OCI-LY7 (cell line): ENCODE data around the gene NR5A2.

Experiments
- EZH2phosphoT487 ChIP-seq: fragments of 200-600 bp; sonication (generic); IDR thresholded peaks from 2 replicates; pipeline ENCODE4 v1.6.1; 2018; ENCODE audit warnings: low read depth, borderline replicate concordance, mild to moderate bottlenecking, mixed run types, antibody characterized with exemption, low read length, moderate library complexity, mixed read lengths
- TF ChIP-seq, protein P1 (sequence below): fragments of 200-600 bp; sonication (generic); conservative IDR thresholded peaks from 2 replicates; pipeline ENCODE4 v1.5.1; 2014; ENCODE audit warnings: mild to moderate bottlenecking, antibody characterized with exemption, low read length, moderate library complexity, mixed read lengths

GRCh38 chr1:200072636-200073285 lies 45.3 kb downstream of the NR5A2 start:
- TF ChIP-seq, protein P1, sequence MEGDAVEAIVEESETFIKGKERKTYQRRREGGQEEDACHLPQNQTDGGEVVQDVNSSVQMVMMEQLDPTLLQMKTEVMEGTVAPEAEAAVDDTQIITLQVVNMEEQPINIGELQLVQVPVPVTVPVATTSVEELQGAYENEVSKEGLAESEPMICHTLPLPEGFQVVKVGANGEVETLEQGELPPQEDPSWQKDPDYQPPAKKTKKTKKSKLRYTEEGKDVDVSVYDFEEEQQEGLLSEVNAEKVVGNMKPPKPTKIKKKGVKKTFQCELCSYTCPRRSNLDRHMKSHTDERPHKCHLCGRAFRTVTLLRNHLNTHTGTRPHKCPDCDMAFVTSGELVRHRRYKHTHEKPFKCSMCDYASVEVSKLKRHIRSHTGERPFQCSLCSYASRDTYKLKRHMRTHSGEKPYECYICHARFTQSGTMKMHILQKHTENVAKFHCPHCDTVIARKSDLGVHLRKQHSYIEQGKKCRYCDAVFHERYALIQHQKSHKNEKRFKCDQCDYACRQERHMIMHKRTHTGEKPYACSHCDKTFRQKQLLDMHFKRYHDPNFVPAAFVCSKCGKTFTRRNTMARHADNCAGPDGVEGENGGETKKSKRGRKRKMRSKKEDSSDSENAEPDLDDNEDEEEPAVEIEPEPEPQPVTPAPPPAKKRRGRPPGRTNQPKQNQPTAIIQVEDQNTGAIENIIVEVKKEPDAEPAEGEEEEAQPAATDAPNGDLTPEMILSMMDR = no peak
- TF ChIP-seq EZH2phosphoT487 = no peak
